Measurements from ENCODE around the gene BHMT. TPM values are rescaled to one million over a fixed set of nuclear protein-coding genes. Genes with fewer than 3 reads are reported as not detected.

Gene BHMT
- not detected in 2 replicates for total RNA-seq

DNA sequence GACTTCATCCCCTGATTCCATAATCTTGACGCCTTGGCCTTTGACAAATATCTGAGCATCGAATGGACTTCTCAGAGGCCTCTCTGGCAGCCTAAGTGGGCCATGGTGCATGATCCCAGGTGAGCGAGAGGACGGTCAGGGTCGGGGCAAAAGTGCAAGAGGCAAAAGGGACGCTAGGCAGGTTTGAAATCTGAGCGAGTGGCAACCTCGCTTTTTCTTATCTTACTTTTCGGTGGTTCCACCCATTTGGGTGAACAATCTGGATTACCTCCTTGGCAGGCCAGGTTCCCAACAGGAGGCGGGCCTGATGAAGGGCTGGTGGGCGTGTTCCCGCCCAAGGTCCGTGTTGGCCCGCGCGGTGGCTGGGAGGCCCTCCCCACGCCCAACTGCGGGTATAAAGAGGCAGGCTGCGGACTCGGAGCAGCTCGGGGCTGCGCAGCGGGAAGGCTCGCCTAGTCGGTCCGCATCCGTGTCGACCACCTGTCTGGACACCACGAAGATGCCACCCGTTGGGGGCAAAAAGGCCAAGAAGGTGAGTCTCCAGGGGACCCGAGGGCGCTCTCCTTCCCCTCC, at the start of gene BHMT:
Gene BHMT (plus strand): TSS at position 423 of the 573 bp plus-strand sequence. CDS start 77 bp downstream, at position 500.

GRCh38 chr5:79069488-79070349, 41.9 kb upstream of the BHMT start, which contains the start of the genes BHMT2 and DMGDH:
Gene BHMT2, plus strand, starts transcription at chr5:79069767. Its CDS starts 16 bp downstream, at chr5:79069783.
Gene DMGDH, minus strand, starts transcription at chr5:79069674. Its CDS starts 54 bp downstream, at chr5:79069620.

Other genes starting within 250 kb of the BHMT start
- gene ARSB, start 126.5 kb upstream of the BHMT start, total RNA-seq = 15.4 and 17.0 TPM in 2 replicates
- gene DMGDH, start 42.1 kb upstream of the BHMT start, total RNA-seq = 2.3 and 2.7 TPM in 2 replicates
- 3.4 and 6.6 TPM in 2 replicates for gene BHMT2, start 42.0 kb upstream of the BHMT start, total RNA-seq
- 11.8 and 15.6 TPM in 2 replicates for gene JMY, start 124.3 kb downstream of the BHMT start, total RNA-seq

Measured in smooth muscle cell of bladder (primary cell).